WERI-Rb-1 (cell line): ENCODE measurements around the gene PPFIA1.

ENCODE experiments used
- DNase-seq: peaks from one replicate; pipeline ENCODE4 v3.0.0-alpha.2; 2020
- H3K27ac ChIP-seq: fragments of 250-450 bp; sonication (Bioruptor Pico); 2 replicates; pipeline ENCODE4 v1.5.1; 2020; ENCODE audit warnings: mild to moderate bottlenecking, moderate library complexity
- H3K27me3 ChIP-seq: fragments of 250-450 bp; sonication (Bioruptor Pico); 2 replicates; pipeline ENCODE4 v1.5.1; 2021; ENCODE audit warnings: mild to moderate bottlenecking, low read depth, moderate library complexity; ENCODE audit not compliant: insufficient read depth, severe bottlenecking
- H3K36me3 ChIP-seq: fragments of 250-450 bp; sonication (Bioruptor Pico); 2 replicates; pipeline ENCODE4 v1.5.1; 2020; ENCODE audit warnings: mild to moderate bottlenecking, moderate library complexity
- H3K4me3 ChIP-seq: 2 replicates; pipeline ENCODE4 v1.5.1; 2011; ENCODE audit warnings: low read depth, mild to moderate bottlenecking, control low read depth, low read length
- H3K9me3 ChIP-seq: fragments of 250-450 bp; sonication (Bioruptor Pico); 2 replicates; pipeline ENCODE4 v1.5.1; 2021; ENCODE audit warnings: mild to moderate bottlenecking, moderate library complexity; ENCODE audit not compliant: severe bottlenecking
- CTCF ChIP-seq: IDR thresholded peaks from 2 replicates; pipeline ENCODE4 v1.5.1; 2011; ENCODE audit warnings: low read depth, mild to moderate bottlenecking, control low read depth, inconsistent platforms, low read length

The PPFIA1 gene

GRCh38 chr11:70331901-70332300 is 61.4 kb downstream of the PPFIA1 start:
- H3K36me3 ChIP-seq: peaks cover 95% of the 10 kb centered on the region
- DNase-seq: no peak
- H3K27me3 ChIP-seq: no peaks in the 10 kb centered on the region
- no peak overlapping the region for H3K27ac ChIP-seq
- H3K9me3 ChIP-seq: no peaks in the 10 kb centered on the region
- H3K4me3 ChIP-seq: no peak overlapping the region
- no peak for TF ChIP-seq CTCF

- H3K4me3 ChIP-seq: no peak overlapping the region
- no peak overlapping the region for H3K27ac ChIP-seq
- TF ChIP-seq CTCF: no peak
- peaks cover 94% of the 10 kb centered on the region for H3K36me3 ChIP-seq
- DNase-seq: no peak
- H3K27me3 ChIP-seq: no peaks in the 10 kb centered on the region
- no peaks in the 10 kb centered on the region for H3K9me3 ChIP-seq
Observed at GRCh38 chr11:70332567-70332966, 62.1 kb downstream of the PPFIA1 start.

GRCh38 chr11:70333261-70333660 is 62.8 kb downstream of the PPFIA1 start:
- Histone ChIP-seq H3K4me3 (no peak overlapping the region), H3K27ac (no peak overlapping the region), H3K27me3 (no peaks in the 10 kb centered on the region), H3K9me3 (no peaks in the 10 kb centered on the region), H3K36me3 (peaks cover 95% of the 10 kb centered on the region)
- no peak for DNase-seq
- no peak for TF ChIP-seq CTCF

- DNase-seq: no peak
- Histone ChIP-seq H3K27ac (no peak overlapping the region), H3K27me3 (no peaks in the 10 kb centered on the region), H3K4me3 (no peak overlapping the region), H3K36me3 (peaks cover 95% of the 10 kb centered on the region), H3K9me3 (no peaks in the 10 kb centered on the region)
- no peak for TF ChIP-seq CTCF
Observed at GRCh38 chr11:70334351-70334995, 64.0 kb downstream of the PPFIA1 start.

GRCh38 chr11:70335511-70335910 is 65.0 kb downstream of the PPFIA1 start:
- H3K27ac ChIP-seq: no peak overlapping the region
- H3K27me3 ChIP-seq: no peaks in the 10 kb centered on the region
- H3K9me3 ChIP-seq: no peaks in the 10 kb centered on the region
- H3K4me3 ChIP-seq: no peak overlapping the region
- H3K36me3 ChIP-seq: peaks cover 93% of the 10 kb centered on the region
- no peak for DNase-seq
- TF ChIP-seq CTCF: no peak

GRCh38 chr11:70338594-70338993 is 68.1 kb downstream of the PPFIA1 start:
- TF ChIP-seq CTCF: no peak
- peaks cover 82% of the 10 kb centered on the region for H3K36me3 ChIP-seq

More at GRCh38 chr11:70338594-70338993, 68.1 kb downstream of the PPFIA1 start:
- Histone ChIP-seq H3K4me3 (no peak overlapping the region), H3K27ac (no peak overlapping the region), H3K9me3 (no peaks in the 10 kb centered on the region), H3K27me3 (no peaks in the 10 kb centered on the region)
- no peak for DNase-seq
